Diencephalon (tissue), 1 donor: Measurements from ENCODE around the gene ESPNL. TPM values are rescaled to one million over a fixed set of nuclear protein-coding genes. Genes with fewer than 3 reads are reported as not detected.

Experiments used
- total RNA-seq: library from RNA; depleted of rRNA; stranded (reverse); fragments of >200 nt; gene quantifications from one replicate; pipeline ENCODE4 v1.2.3, GENCODE V29; 2014

ESPNL gene, protein sequence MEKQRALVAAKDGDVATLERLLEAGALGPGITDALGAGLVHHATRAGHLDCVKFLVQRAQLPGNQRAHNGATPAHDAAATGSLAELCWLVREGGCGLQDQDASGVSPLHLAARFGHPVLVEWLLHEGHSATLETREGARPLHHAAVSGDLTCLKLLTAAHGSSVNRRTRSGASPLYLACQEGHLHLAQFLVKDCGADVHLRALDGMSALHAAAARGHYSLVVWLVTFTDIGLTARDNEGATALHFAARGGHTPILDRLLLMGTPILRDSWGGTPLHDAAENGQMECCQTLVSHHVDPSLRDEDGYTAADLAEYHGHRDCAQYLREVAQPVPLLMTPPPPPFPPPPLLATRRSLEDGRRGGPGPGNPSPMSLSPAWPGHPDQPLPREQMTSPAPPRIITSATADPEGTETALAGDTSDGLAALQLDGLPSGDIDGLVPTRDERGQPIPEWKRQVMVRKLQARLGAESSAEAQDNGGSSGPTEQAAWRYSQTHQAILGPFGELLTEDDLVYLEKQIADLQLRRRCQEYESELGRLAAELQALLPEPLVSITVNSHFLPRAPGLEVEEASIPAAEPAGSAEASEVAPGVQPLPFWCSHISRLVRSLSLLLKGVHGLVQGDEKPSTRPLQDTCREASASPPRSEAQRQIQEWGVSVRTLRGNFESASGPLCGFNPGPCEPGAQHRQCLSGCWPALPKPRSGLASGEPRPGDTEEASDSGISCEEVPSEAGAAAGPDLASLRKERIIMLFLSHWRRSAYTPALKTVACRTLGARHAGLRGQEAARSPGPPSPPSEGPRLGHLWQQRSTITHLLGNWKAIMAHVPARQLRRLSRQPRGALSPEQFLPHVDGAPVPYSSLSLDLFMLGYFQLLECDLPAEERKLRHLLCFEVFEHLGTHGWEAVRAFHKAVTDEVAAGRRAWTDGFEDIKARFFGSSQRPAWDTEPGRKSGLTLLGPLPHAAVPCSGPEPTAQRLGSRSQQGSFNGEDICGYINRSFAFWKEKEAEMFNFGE
- 0.23 TPM for total RNA-seq

DNA sequence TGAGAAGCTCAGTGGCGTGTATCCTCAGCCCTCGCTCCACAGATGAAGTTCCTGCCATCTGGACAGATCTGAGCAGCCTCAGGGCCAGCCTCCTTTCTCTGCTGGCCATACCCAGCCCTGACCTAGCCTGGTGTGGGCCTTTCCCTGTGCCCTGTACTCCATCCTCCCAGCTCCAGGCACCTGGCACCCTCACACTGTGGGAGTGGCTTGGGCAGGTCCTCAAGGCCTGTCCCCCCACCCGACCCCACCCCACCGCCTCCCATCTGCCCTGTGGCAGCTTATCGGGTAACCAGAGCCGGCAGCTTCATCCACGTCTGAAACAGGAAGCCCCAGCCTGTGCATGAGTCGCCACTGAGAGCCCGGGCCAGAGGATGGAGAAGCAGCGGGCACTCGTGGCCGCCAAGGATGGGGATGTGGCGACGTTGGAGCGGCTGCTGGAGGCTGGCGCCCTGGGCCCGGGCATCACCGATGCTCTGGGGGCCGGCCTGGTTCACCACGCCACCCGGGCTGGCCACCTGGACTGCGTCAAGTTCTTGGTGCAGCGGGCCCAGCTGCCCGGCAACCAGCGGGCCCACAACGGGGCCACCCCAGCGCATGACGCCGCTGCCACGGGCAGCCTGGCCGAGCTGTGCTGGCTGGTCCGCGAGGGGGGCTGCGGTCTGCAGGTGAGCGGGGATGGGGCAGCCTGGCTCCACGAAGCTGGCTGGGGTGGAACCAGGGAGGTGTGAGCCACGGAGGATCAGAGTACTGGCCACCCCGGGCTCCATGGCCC lies at the start of gene ESPNL:
Gene ESPNL (plus strand): TSS at position 292 of the 772 bp plus-strand sequence. CDS start 80 bp downstream, at position 372.

DNA sequence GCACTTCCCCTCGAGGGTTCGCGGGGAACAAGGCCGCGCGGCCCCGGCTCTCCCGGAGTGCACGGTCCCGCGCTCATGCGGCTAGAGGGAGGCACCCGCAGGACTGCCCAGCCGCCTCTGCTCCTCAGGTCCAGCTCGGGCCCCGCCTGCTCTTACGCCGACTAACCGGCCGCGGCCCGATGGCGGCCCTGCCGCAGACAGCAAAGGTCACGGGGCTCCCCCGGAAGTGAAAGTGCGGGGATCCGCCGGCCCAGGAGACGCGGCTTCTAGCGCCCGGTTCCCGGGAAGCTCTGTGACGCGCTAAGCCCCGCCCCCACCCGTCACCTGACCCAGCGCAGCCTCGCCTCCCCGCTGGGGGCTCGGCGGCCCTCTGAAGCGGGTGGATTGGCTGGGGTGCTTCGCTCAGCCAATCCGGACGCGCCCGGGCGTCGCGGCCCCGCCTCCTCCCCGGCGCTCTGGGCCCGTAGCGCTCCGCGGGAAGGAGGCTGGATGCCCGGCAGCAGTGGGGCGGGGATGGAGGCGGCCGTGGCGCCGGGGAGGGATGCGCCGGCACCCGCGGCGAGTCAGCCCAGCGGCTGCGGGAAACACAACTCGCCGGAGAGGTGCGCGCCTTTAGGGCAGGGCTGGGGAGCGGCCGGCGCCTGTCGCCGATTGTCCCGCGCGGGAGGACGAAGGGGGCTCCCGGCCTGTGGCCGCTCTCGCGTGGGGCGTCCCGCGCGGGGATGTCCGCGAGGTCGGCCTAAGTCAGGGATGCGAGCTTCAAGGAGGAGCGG lies 39.4 kb upstream of the ESPNL start, which contains the start of gene SCLY:
Gene SCLY (plus strand): TSS at position 460 of the 773 bp plus-strand sequence. CDS start 54 bp downstream, at position 514.

DNA sequence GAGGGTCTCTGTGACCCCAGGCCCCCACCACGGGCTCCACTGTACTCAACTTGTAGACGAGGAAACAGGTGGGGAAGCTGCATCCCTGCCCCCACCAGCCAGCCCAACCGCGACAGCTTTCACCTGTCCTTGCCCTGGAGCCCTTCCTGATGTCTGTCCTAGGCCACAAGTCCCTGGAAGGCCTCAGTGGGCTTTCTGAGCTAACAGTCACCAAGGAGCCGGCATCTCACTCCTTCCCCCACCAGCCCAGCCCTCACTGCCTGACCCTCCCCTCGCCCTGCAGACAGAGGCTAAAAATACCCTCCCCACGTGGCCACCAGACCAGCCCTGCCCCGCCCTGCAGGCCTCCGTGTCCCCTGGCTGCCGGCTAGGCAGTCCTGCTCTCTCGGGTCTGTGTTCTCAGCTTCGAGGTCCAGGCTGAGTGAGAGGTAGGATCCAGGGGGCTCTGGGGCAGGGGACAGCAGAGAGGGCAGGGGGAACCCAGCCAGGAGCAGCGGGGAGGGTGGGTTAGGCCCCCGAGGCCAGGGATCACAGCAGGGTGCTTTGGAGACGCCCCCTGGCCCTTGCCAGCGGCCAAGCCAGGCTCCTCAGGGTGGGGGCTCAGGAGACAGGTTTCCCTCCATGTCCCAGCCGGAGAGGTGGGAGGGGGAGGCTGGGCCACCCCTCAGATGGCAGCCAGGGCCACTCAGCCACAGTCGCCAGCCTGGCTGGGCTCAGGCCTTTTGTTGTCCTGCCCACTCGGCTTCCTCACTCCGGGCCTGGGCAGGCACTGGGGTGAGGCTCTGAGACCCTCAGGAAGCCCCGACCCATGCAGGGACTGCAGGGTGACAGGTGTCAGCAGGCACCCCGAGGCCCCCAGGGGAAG lies 38.4 kb downstream of the ESPNL start, which contains the start of gene KLHL30:
Gene KLHL30 (plus strand): TSS at position 338 of the 865 bp plus-strand sequence. CDS start 2,087 bp downstream, outside the sequence.

DNA sequence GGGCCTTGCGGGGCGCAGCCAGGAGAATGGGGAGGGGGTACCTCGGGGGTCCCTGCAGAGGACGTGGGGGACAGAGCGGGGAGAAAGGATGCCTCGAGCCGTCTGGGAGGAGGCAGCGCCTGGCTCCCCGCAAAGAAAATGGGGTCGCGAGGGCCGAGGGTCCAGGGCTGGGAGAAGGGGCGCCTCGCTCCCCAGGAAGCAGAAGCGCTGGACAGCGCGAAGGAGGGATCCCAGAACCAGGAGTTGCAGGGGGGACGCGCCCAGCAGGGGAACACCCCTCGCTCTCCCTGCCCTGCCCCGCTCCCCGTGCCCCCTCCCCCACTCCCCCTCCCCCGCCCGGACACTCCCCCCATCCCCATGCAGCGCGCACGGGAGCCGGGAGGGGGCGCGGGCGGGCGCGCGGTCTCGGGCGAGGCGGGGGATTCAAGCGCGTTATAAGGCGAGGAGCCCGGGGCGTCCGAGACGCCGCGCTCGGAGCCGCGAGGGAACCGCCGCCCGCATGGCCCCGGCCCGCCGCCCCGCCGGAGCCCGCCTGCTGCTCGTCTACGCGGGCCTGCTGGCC lies 58.5 kb downstream of the ESPNL start, which contains the start of gene ERFE:
Gene ERFE (plus strand): TSS at position 462 of the 562 bp plus-strand sequence. CDS start 38 bp downstream, at position 500.

Other genes starting within 250 kb of the ESPNL start
- gene RAMP1, start 240.7 kb upstream of the ESPNL start, total RNA-seq, result 29.3 TPM
- 50.3 TPM for gene UBE2F, start 133.3 kb upstream of the ESPNL start, total RNA-seq
- gene SCLY, start 39.3 kb upstream of the ESPNL start, total RNA-seq, result 11.1 TPM
- gene KLHL30, start 38.3 kb downstream of the ESPNL start, total RNA-seq, result not detected
- 1.2 TPM for gene ERFE, start 58.6 kb downstream of the ESPNL start, total RNA-seq
- gene ILKAP, start 103.4 kb downstream of the ESPNL start, total RNA-seq, result 55.1 TPM
- 40.6 TPM for gene HES6, start 139.7 kb downstream of the ESPNL start, total RNA-seq
- gene PER2, start 188.3 kb downstream of the ESPNL start, total RNA-seq, result 5.1 TPM
- gene TRAF3IP1, start 220.2 kb downstream of the ESPNL start, total RNA-seq, result 18.5 TPM